ENCODE data around the gene FER1L5.

The FER1L5 gene

DNA sequence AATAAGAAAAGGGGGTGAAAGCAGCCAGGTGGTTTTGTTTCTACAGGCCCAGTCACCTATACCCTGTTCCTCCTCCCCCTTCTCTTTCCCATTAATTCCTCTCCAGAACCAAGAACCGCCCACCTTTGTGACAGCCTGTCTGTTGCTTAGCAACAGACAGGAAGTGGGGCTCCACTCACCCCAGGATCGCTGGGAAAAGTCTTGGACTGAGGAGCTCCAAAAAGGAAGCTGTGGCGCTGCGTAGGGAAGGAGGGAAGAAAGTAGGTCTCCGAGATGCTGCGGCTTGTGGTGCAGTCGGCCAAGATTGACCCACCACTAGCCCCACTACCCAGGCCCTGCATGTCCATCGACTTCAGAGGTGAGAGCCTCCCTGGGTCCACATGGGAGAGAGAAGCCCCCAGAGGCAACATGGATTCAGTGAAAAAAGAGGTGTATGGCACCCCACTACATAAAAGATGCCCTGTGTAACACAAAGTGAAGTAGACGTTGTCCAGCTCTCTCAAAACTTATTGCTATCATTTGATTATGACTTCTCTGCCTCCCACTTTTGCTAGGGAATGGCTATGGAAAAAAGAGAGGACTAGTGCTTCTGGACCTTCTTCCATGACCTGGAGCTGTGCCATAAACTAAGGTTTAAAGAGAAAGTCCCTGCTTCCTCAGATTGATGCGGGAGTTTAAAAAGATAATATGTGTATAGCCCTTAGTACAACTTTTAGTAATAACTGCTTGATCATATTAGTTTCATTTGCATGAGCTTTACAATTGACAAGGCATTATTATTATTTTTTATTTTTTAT lies at the start of gene FER1L5:
TSS of gene FER1L5 (plus strand) at position 201 of the 797 bp plus-strand sequence. CDS start at position 274, 73 bp downstream.
- peak; percentile 70 for DNase-seq (ENCODE audit: low spot score)

DNA sequence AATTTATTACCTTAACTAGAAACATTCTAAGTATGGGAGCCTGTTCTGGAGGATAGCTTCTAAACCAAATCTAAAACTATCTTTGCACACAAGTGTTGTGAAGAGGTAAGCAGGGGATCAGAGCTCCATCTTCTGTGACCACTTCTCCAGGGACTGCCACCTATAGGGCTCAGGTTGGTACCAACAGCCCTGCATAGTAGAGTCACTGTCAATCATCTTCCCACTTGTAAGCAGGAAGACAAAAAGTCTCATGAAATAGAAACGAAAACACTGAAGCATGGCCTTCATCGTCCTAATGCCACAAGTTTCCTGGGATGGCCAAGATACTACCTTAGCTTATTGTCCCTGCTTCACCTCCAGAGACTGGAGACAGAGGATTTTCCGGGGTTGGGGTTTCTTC lies 48.3 kb upstream of the FER1L5 start:
- DNase-seq (ENCODE audit: low spot score) = no peak

DNA sequence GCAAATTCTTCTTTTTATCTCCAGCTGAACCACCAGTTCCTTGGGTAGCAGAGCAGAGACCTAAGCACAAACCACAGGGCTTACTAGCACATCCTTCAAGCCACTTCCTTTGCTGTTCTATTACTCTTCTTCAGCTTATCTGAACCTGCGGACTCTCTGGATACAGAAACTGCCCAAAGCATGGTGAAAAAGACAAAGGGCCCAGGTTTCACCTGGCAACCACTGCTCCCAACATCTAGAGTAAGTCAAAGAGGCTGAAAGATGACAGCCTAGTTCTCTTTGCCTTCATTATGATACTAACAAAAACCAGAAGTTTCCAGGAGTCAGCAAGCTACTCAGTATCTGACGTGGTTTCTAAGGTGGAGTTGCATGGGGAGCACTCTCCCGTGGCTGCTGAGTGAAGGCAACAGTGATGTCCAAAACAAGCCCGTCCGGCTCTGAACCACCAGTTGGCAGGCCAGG lies 47.8 kb upstream of the FER1L5 start:
- no peak for DNase-seq (ENCODE audit: low spot score)

GRCh38 chr2:96596596-96596995 lies 46.0 kb upstream of the FER1L5 start:
- no peak for DNase-seq (ENCODE audit: low spot score)

DNA sequence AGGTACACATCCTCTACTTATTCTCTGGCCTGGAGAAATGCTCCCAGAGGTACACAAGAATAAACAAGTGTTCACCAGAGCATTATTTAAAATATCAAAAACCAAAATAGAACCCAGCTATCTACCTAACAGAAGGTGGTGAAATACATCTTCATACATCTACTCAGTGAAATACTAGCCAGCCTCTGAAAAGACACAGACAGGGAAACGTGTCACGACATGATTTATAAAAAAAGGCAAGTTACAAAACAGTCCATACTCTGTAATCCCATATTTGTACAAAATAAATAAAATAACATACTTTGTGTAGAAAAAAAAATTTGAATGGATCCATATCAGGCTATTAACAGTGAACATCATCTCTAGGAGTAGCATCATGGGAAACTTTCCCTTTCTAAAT lies 42.6 kb upstream of the FER1L5 start:
- no peak for DNase-seq (ENCODE audit: low spot score)

DNA sequence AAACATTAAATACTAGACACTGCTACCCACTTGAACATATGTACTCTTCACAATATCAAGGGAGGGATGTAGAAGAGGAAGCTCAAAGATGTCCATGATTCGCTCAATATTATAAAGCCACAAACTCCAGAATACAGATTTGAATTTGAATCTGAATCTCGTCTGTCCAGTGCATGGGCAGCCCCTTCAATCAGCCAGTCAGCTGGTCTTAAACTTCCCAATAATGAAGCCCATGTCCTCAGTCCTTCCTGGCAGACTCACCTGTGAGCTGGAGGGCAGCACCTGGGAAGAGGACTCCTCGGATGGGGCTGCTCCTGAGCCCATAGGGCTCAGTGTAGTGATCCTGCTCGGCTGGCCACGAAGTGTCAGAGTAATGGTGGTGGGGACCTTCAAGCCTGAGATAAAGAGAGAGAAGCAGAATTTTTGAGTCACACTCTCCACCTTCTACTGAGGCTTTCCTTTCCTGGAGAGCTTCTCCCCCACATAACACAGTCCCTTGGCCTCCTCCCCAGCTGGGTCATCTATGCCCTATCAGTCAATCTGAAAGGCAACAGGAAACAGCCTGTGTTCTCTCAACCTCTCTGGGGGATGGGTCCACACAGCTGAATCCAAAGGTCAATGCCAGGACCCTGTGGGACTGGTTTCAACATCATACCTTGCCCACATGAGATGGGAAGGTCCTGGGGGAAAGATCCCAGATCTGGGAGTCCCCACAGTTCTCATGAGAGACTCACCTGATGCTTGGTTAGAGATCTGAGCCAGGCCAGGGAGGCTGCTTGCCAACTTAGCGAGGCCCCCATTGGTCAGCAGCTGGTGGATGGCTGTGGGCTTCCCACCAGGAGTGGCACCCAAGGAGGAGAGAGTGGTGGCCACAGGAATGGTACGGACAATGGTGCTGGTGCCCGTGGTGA lies 40.9 kb upstream of the FER1L5 start:
- no peak for DNase-seq (ENCODE audit: low spot score)

GRCh38 chr2:96602330-96602823 lies 40.2 kb upstream of the FER1L5 start:
- DNase-seq (ENCODE audit: low spot score) = peak; percentile 11

DNA sequence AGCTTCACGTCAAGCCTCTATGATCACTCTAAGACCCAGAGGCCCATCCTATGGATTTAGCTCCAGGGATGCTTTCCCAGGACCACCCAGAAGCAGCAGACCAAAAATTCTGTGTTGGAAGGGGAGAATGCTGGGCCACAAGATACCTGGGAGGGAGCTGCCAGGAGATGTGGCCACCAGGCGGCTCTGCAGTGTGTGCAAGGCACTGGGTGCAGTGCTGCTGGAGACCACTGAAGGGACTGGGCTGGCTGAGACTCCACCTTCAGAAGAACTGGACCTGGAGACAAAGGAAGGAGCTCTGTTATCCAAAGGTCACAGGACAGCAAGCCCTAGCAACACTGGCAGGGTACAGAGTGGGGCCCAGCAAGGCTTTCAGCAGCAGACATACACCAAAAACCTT lies 38.5 kb upstream of the FER1L5 start:
- DNase-seq (ENCODE audit: low spot score) = no peak

DNA sequence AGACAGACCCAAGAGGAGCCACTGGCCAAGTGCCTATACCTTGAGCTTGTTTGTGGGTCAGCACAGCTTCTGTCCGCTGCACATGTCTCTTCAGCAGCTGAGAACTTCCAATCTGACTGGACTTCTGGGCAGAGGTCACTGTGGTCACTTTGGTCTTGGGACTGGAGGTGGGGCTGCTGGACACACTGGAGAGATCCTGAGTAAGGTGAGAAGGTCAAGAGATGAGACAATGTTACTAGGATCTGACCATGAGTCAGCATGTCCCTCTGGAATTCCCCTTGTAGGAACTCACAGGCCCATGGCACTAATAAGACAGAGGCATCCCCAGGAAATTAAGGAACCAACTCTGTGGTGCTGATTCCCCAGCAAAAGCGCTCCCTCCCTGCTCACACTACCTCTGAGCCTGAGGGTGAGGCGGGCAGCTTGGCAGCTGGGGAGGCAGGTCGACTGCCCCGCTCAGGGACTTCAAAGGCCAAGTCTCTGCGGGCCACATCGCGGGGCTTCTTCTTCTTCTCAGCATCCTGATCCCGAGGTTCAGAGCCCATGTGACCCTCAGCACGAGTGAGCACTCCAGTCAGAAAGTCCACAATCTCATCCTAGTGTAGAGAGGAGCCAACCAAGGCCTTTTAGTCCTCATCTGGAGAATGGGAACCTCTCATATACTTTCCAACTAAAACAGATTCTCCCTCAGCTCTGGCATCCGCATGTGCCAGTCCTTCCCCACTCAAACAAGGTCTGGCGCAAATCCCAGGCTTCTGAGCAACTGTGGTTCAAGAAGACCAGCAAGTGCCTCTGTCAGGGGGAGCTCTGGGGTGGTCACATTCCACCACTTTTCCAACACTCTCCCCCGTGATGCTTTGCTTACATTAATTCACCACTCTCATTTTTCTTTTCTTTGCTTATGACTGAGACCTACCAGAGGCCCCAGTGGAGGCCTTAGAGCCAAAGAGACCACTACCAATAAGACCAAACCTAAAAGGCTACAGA lies 33.8 kb upstream of the FER1L5 start:
- DNase-seq (ENCODE audit: low spot score) = peak; percentile 52

DNA sequence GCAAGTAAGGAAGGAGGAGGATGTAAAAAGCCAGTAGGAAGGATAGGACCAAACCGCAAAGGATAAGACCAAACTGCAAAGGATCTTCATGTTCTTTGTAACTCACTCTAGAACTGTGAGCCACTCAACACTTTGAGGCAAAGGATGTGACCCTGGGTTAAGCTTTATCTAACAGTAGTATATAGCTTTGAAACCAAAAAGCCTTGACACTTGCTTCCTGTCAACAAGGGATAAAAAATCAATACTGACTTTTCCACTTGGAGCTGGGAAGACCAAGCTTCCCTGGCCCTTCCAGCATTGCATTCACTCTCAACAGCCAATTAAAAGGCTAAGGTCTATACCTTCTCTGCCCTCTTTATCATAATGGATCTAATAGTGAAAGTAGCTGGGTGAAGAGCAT lies 26.4 kb upstream of the FER1L5 start:
- no peak for DNase-seq (ENCODE audit: low spot score)

GRCh38 chr2:96616535-96616934 lies 26.0 kb upstream of the FER1L5 start:
- DNase-seq (ENCODE audit: low spot score) = no peak

GRCh38 chr2:96617012-96617411 lies 25.6 kb upstream of the FER1L5 start:
- no peak for DNase-seq (ENCODE audit: low spot score)

DNA sequence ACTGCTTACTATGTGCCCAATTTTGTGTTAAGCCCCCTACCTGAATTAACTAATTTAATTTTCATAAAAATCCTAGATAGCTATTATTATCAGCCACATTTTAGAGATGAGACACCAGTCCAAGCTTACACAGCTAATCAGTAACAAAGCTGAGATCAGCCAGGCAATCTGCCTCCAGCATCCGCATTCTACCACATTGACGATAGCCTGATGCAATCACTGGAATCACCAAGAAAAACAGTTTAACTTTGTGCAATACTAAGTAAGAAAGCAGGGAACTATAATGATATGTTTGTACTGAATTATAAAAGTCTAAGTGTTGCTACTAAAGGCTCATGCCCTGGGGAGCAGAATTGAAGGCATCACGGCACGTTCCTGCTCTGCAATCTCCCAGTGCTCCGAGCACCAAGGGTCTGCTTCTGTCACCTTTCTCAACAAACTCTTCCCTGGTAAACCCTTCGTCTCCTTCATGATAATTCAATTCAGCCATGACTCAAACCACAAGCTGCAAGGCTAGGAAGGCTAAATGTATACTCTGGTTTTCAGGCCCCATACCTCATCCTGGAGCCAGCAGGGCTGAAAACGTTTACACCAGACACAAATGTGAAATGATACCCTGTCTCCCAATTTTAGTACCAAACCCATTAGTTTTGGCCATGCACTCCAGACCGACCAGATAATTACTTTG lies 23.8 kb upstream of the FER1L5 start:
- DNase-seq (ENCODE audit: low spot score) = no peak

DNA sequence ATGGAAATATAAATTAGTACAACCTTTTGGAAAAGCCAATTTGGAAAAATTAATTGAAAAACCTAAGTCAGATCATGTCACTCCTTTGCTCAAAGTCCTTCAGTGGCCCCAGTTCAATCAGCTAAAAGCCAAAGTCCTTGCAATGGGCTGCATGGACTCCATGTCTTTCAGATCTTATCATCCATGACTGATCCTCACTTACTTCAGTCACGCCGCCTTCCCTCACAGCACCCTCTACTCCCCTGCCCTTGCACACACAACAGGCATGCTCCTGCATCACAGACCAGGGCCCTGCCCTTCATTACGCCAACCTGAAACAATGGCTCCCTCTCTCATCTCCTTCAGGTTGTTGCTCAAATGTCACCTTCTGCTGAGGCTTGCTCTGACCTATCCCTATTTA lies 20.0 kb upstream of the FER1L5 start:
- DNase-seq (ENCODE audit: low spot score) = no peak

DNA sequence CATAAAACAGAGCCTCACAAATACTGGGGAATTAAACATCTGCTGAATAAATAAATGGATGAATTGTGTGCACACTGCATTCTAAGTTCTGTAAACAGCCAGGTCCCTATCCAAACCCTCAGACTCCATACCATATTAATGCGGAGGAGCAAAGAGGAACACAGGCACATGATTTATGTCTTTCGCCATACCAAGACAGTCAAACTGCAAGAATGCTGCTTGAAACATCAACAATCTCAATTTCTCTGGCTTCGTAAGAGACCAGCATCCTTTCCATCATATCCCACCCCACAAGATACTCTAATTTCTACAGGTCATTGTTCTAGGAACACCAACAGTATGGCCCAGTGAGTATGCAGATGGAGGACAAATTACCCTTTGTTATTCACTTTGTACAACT lies 19.4 kb upstream of the FER1L5 start:
- DNase-seq (ENCODE audit: low spot score) = no peak

GRCh38 chr2:96625571-96626552 lies 16.7 kb upstream of the FER1L5 start:
- DNase-seq (ENCODE audit: low spot score) = no peak

DNA sequence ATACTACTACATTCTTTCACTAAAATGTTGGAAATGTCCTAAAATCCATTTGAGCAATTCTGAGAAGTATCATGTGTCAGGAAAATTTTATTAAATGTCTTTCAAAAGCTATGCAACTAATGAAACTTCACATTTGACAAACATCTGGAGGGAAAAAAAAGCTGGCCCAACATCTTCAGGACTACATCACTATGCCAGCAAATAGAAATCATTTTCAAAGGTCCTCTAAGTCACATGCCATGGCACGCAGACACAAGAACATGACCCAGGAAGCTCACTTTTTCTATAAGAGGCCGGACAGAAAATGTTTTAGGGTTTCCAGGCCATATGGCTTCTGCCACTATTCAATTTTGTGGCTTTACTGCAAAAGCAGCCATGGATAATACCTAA lies 16.0 kb upstream of the FER1L5 start:
- no peak for DNase-seq (ENCODE audit: low spot score)

- DNase-seq (ENCODE audit: low spot score) = no peak
Observed at GRCh38 chr2:96631804-96632435, 10.6 kb upstream of the FER1L5 start.

GRCh38 chr2:96633641-96634040 lies 8.9 kb upstream of the FER1L5 start:
- DNase-seq (ENCODE audit: low spot score) = no peak

Data from SW480 (cell line).